H1 (cell line): ENCODE results near the gene RPS29.

Experiments
- ATF3 ChIP-seq: IDR thresholded peaks from 2 replicates; pipeline ENCODE4 v1.6.1; 2011; ENCODE audit warnings: low read depth, mild to moderate bottlenecking, low read length; ENCODE audit not compliant: insufficient read depth
- E2F6 ChIP-seq: IDR thresholded peaks from 2 replicates; pipeline ENCODE4 v1.6.1; 2012; ENCODE audit warnings: inconsistent platforms
- EP300 ChIP-seq, 2 experiments: IDR thresholded peaks; 1 replicate in 1 of 2; 2 replicates in 1 of 2; pipeline ENCODE4 v1.6.1; 2011 to 2012; ENCODE audit warnings: low read depth in 2 of 2, low read length in 2 of 2, mild to moderate bottlenecking in 2 of 2, borderline replicate concordance in 1 of 2, inconsistent platforms in 1 of 2, moderate library complexity in 1 of 2
- FOSL1 ChIP-seq: IDR thresholded peaks from 2 replicates; pipeline ENCODE4 v1.6.1; 2011; ENCODE audit warnings: mild to moderate bottlenecking, low read depth, low read length, moderate library complexity; ENCODE audit not compliant: insufficient read depth
- HDAC2 ChIP-seq, 2 experiments: fragments of 300-600 bp in 1 of 2; sonication (generic) in 1 of 2; IDR thresholded peaks; 2 replicates each; pipeline ENCODE4 v1.6.1; 2011 to 2012; ENCODE audit warnings: low read depth in 2 of 2, low read length in 2 of 2, mild to moderate bottlenecking in 2 of 2, moderate library complexity in 2 of 2, borderline replicate concordance in 1 of 2, inconsistent platforms in 1 of 2
- JUN ChIP-seq: IDR thresholded peaks from 2 replicates; pipeline ENCODE4 v1.6.1; 2011; ENCODE audit warnings: low read depth, mild to moderate bottlenecking, improper control_type of control experiment, low read length
- KDM1A ChIP-seq: fragments of 200-600, 300-600 bp; sonication (generic); IDR thresholded peaks from 2 replicates; pipeline ENCODE4 v1.7.1; 2016; ENCODE audit warnings: mild to moderate bottlenecking, low read length, borderline replicate concordance
- NANOG ChIP-seq: IDR thresholded peaks from 2 replicates; pipeline ENCODE4 v1.6.1; 2011; ENCODE audit warnings: low read length, low read depth, mild to moderate bottlenecking, inconsistent platforms; ENCODE audit not compliant: insufficient read depth, poor library complexity, severe bottlenecking
- POLR2A ChIP-seq, 2 experiments: IDR thresholded peaks; 1 replicate in 1 of 2; 2 replicates in 1 of 2; pipeline ENCODE4 v1.6.1; 2011; ENCODE audit warnings: low read depth in 2 of 2, low read length in 2 of 2, mild to moderate bottlenecking in 2 of 2; ENCODE audit errors: control extremely low read depth in 1 of 2
- SP1 ChIP-seq: IDR thresholded peaks from 2 replicates; pipeline ENCODE4 v1.6.1; 2011; ENCODE audit warnings: low read depth, low read length
- TF ChIP-seq, protein P1 (sequence below), 3 experiments: IDR thresholded peaks; 1 replicate in 2 of 3; 2 replicates in 1 of 3; pipeline versions ENCODE4 v1.5.1 to v1.6.1; 2011; ENCODE audit warnings: low read length in 3 of 3, mild to moderate bottlenecking in 3 of 3, inconsistent platforms in 2 of 3, low read depth in 1 of 3, moderate library complexity in 1 of 3; ENCODE audit not compliant: insufficient read depth in 1 of 3; ENCODE audit errors: control extremely low read depth in 1 of 3
- TF ChIP-seq, protein P2 (sequence below): IDR thresholded peaks from 2 replicates; pipeline ENCODE4 v1.6.1; 2012; ENCODE audit warnings: inconsistent platforms

- TF ChIP-seq KDM1A (no peak), HDAC2 (IDR thresholded peaks at IDR 0.05; ENCODE audit: borderline replicate concordance in 1 of 2, low read depth in 2 of 2, low read length in 2 of 2) (no peak), EP300 (IDR thresholded peaks at IDR 0.05; ENCODE audit: borderline replicate concordance in 1 of 2, low read depth in 2 of 2, low read length in 2 of 2) (no peak), POLR2A (IDR thresholded peaks at IDR 0.05; ENCODE audit: control extremely low read depth in 1 of 2, low read depth in 2 of 2, low read length in 2 of 2) (no peak), SP1 (no peak), FOSL1 (no peak), NANOG (no peak), E2F6 (no peak), ATF3 (no peak), JUN (no peak)
- TF ChIP-seq, protein P1, sequence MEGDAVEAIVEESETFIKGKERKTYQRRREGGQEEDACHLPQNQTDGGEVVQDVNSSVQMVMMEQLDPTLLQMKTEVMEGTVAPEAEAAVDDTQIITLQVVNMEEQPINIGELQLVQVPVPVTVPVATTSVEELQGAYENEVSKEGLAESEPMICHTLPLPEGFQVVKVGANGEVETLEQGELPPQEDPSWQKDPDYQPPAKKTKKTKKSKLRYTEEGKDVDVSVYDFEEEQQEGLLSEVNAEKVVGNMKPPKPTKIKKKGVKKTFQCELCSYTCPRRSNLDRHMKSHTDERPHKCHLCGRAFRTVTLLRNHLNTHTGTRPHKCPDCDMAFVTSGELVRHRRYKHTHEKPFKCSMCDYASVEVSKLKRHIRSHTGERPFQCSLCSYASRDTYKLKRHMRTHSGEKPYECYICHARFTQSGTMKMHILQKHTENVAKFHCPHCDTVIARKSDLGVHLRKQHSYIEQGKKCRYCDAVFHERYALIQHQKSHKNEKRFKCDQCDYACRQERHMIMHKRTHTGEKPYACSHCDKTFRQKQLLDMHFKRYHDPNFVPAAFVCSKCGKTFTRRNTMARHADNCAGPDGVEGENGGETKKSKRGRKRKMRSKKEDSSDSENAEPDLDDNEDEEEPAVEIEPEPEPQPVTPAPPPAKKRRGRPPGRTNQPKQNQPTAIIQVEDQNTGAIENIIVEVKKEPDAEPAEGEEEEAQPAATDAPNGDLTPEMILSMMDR (IDR thresholded peaks at IDR 0.05; ENCODE audit: control extremely low read depth in 1 of 3, insufficient read depth in 1 of 3, low read depth in 1 of 3, low read length in 3 of 3) = no peak
- TF ChIP-seq, protein P2, sequence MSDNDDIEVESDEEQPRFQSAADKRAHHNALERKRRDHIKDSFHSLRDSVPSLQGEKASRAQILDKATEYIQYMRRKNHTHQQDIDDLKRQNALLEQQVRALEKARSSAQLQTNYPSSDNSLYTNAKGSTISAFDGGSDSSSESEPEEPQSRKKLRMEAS = no peak
Observed at GRCh38 chr14:49553106-49553505, 33.1 kb downstream of the RPS29 start.
